B cell (primary cell): Measurements from ENCODE around the gene TRPM6.

Source experiments
- EZH2 ChIP-seq: IDR thresholded peaks from 2 replicates; pipeline ENCODE4 v1.6.1; 2012; ENCODE audit warnings: borderline replicate concordance, low read depth, mild to moderate bottlenecking, moderate library complexity, low read length; ENCODE audit not compliant: insufficient read depth, poor library complexity, severe bottlenecking
- TF ChIP-seq, protein P1 (sequence below): fragments of 200-600 bp; IDR thresholded peaks from one replicate; pipeline ENCODE4 v1.8.0; 2022; ENCODE audit warnings: antibody characterized with exemption, mild to moderate bottlenecking

GRCh38 chr9:74858751-74859414 lies 28.8 kb downstream of the TRPM6 start:
- TF ChIP-seq, protein P1, sequence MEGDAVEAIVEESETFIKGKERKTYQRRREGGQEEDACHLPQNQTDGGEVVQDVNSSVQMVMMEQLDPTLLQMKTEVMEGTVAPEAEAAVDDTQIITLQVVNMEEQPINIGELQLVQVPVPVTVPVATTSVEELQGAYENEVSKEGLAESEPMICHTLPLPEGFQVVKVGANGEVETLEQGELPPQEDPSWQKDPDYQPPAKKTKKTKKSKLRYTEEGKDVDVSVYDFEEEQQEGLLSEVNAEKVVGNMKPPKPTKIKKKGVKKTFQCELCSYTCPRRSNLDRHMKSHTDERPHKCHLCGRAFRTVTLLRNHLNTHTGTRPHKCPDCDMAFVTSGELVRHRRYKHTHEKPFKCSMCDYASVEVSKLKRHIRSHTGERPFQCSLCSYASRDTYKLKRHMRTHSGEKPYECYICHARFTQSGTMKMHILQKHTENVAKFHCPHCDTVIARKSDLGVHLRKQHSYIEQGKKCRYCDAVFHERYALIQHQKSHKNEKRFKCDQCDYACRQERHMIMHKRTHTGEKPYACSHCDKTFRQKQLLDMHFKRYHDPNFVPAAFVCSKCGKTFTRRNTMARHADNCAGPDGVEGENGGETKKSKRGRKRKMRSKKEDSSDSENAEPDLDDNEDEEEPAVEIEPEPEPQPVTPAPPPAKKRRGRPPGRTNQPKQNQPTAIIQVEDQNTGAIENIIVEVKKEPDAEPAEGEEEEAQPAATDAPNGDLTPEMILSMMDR = no peak
- no peak for TF ChIP-seq EZH2
